Measurements from ENCODE around the gene LMOD1.

LMOD1 gene

GRCh38 chr1:201955009-201955728 is 8.8 kb upstream of the LMOD1 start, which contains the start of gene TIMM17A:
TSS of gene TIMM17A (plus strand) at chr1:201955503. CDS start at chr1:201955527, 24 bp downstream.
- H3K4me2 ChIP-seq (ENCODE audit: insufficient read depth, low read length), result peak within 1 kb of the TSS; percentile 75
- H3K27me3 ChIP-seq (ENCODE audit: insufficient read depth, low read length, poor library complexity), result no peaks in the 10 kb centered on the region
- H3K79me2 ChIP-seq (ENCODE audit: insufficient read depth, low read length), result peaks cover 34% of the 10 kb centered on the region
- H3K9ac ChIP-seq (ENCODE audit: low read depth, low read length), result peak within 1 kb of the TSS; percentile 86
- peak; percentile 94 for DNase-seq
- peaks cover 24% of the 10 kb centered on the region for H3K36me3 ChIP-seq (ENCODE audit: insufficient read depth, low read length)
- no peaks in the 10 kb centered on the region for H3K9me3 ChIP-seq (ENCODE audit: insufficient read depth, low read length, severe bottlenecking)
- no peak for TF ChIP-seq CTCF (IDR thresholded peaks at IDR 0.05; ENCODE audit: borderline replicate concordance, extremely low read depth, low read length, poor library complexity, severe bottlenecking)
- TF ChIP-seq EZH2 (IDR thresholded peaks at IDR 0.05; ENCODE audit: borderline replicate concordance, low read depth, low read length, severe bottlenecking), result no peak
- no peaks in the 10 kb centered on the region; the same call in 1 of the 2 replicates for H4K20me1 ChIP-seq (ENCODE audit: insufficient read depth, low read length)
- ATAC-seq (ENCODE audit: insufficient read depth, low read depth), result peak; percentile 99
- H3K4me1 ChIP-seq (ENCODE audit: insufficient read depth, low read length), result peaks cover 24% of the 10 kb centered on the region
- peak within 1 kb of the TSS; percentile 66 to 94 for H3K4me3 ChIP-seq (ENCODE audit: low read depth in 1 of 2, low read length in 2 of 2)
- peak within 1 kb of the TSS; percentile 87 for H3K27ac ChIP-seq (ENCODE audit: low read length)
- H2AFZ ChIP-seq (ENCODE audit: low read depth, low read length), result peak within 1 kb of the TSS; percentile 98

- H2AFZ ChIP-seq (ENCODE audit: low read depth, low read length), result peak overlapping the region; percentile 98
Observed at GRCh38 chr1:201954263-201955008, 8.1 kb upstream of the LMOD1 start.

GRCh38 chr1:201949491-201949890 is 3.1 kb upstream of the LMOD1 start:
- DNase-seq (no peak), ATAC-seq (ENCODE audit: insufficient read depth, low read depth) (no peak)
- H3K36me3 ChIP-seq (ENCODE audit: insufficient read depth, low read length), result no peaks in the 10 kb centered on the region
- peaks cover 3% of the 10 kb centered on the region; the same call in 1 of the 2 replicates for H3K79me2 ChIP-seq (ENCODE audit: insufficient read depth, low read length)
- H2AFZ ChIP-seq (ENCODE audit: low read depth, low read length), result no peak overlapping the region
- no peak for TF ChIP-seq EZH2 (IDR thresholded peaks at IDR 0.05; ENCODE audit: borderline replicate concordance, low read depth, low read length, severe bottlenecking)
- no peak for TF ChIP-seq CTCF (IDR thresholded peaks at IDR 0.05; ENCODE audit: borderline replicate concordance, extremely low read depth, low read length, poor library complexity, severe bottlenecking)
- H3K9ac ChIP-seq (ENCODE audit: low read depth, low read length), result no peak overlapping the region
- no peaks in the 10 kb centered on the region for H4K20me1 ChIP-seq (ENCODE audit: insufficient read depth, low read length)
- peaks cover 4% of the 10 kb centered on the region for H3K4me1 ChIP-seq (ENCODE audit: insufficient read depth, low read length)
- H3K9me3 ChIP-seq (ENCODE audit: insufficient read depth, low read length, severe bottlenecking), result no peaks in the 10 kb centered on the region
- H3K27me3 ChIP-seq (ENCODE audit: insufficient read depth, low read length, poor library complexity), result peaks cover 23% of the 10 kb centered on the region
- no peak overlapping the region for H3K4me3 ChIP-seq (ENCODE audit: low read depth in 1 of 2, low read length in 2 of 2)
- H3K27ac ChIP-seq (ENCODE audit: low read length), result no peak overlapping the region
- H3K4me2 ChIP-seq (ENCODE audit: insufficient read depth, low read length), result no peak overlapping the region

More at GRCh38 chr1:201954263-201955008, 8.1 kb upstream of the LMOD1 start:
- no peak for TF ChIP-seq EZH2 (IDR thresholded peaks at IDR 0.05; ENCODE audit: borderline replicate concordance, low read depth, low read length, severe bottlenecking)
- TF ChIP-seq CTCF (IDR thresholded peaks at IDR 0.05; ENCODE audit: borderline replicate concordance, extremely low read depth, low read length, poor library complexity, severe bottlenecking), result no peak
- peaks cover 21% of the 10 kb centered on the region for H3K36me3 ChIP-seq (ENCODE audit: insufficient read depth, low read length)
- H3K27me3 ChIP-seq (ENCODE audit: insufficient read depth, low read length, poor library complexity), result peaks cover 2% of the 10 kb centered on the region
- H3K4me2 ChIP-seq (ENCODE audit: insufficient read depth, low read length), result peak overlapping the region; percentile 75
- peak overlapping the region; percentile 86 for H3K9ac ChIP-seq (ENCODE audit: low read depth, low read length)
- ATAC-seq (ENCODE audit: insufficient read depth, low read depth), result no peak
- peak overlapping the region; percentile 87 for H3K27ac ChIP-seq (ENCODE audit: low read length)
- peaks cover 24% of the 10 kb centered on the region for H3K4me1 ChIP-seq (ENCODE audit: insufficient read depth, low read length)
- peaks cover 34% of the 10 kb centered on the region for H3K79me2 ChIP-seq (ENCODE audit: insufficient read depth, low read length)
- H3K9me3 ChIP-seq (ENCODE audit: insufficient read depth, low read length, severe bottlenecking), result no peaks in the 10 kb centered on the region
- no peak for DNase-seq
- H4K20me1 ChIP-seq (ENCODE audit: insufficient read depth, low read length), result no peaks in the 10 kb centered on the region; the same call in 1 of the 2 replicates
- H3K4me3 ChIP-seq (ENCODE audit: low read depth in 1 of 2, low read length in 2 of 2), result peak overlapping the region; percentile 66 to 94; a peak in 3 of 4 replicates

All from DND-41 (cell line).